ENCODE data around the gene WBP2NL. TPM values are rescaled to one million over a fixed set of nuclear protein-coding genes. Genes with fewer than 3 reads are reported as not detected.
"Not testable (repeated sequence)": the region's sequence is repeated elsewhere in the genome, so short reads cannot be mapped to it uniquely, and the experiment has no call there.

The WBP2NL gene
- polyA plus RNA-seq, 1 experiment: 0.21 TPM

GRCh38 chr22:42070517-42071422 lies 72.2 kb downstream of the WBP2NL start, which contains the start of gene NAGA:
Gene NAGA, minus strand, starts transcription at chr22:42070812. Its CDS starts 515 bp downstream, at chr22:42070297.
- Histone ChIP-seq H3K4me3 (ENCODE audit: low read depth, low read length) (peak within 1 kb of the TSS; percentile 70), H3K9me3 (ENCODE audit: control insufficient read depth, insufficient read depth, low read length) (no peaks in the 10 kb centered on the region; the same call in none of the 2 replicates), H3K27me3 (ENCODE audit: control insufficient read depth, insufficient read depth, low read length) (no peaks in the 10 kb centered on the region), H3K27ac (ENCODE audit: low read depth, low read length) (peak within 1 kb of the TSS; percentile 82)
- peak; percentile 84 for DNase-seq (ENCODE audit: low read depth, low spot score)
- no peak for TF ChIP-seq CTCF (IDR thresholded peaks at IDR 0.05; ENCODE audit: low read depth, low read length)
- ChIA-PET POLR2A (interaction anchor here (0.6 to 0.9 kb wide), 3 partner anchors 9 to 273 kb away, joined by 3 read pairs; partner anchors contain the start of gene SMDT1), CTCF (interaction anchor here (1.0 to 1.4 kb wide), 4 partner anchors 8 to 373 kb away, joined by 3 read pairs; partner anchors contain the start of gene SMDT1)

- CTCF ChIA-PET; H3K4me3 ChIP-seq (ENCODE audit: low read depth, low read length); H3K9me3 ChIP-seq (ENCODE audit: control insufficient read depth, insufficient read depth, low read length); H3K27me3 ChIP-seq (ENCODE audit: control insufficient read depth, insufficient read depth, low read length); H3K27ac ChIP-seq (ENCODE audit: low read depth, low read length); DNase-seq (ENCODE audit: low read depth, low spot score): not testable (repeated sequence)
- POLR2A ChIA-PET: interaction anchor here (0.6 to 0.7 kb wide), 2 partner anchors 8 to 273 kb away, joined by 3 read pairs; partner anchors contain the start of gene SMDT1
Observed at GRCh38 chr22:42071508-42071907, 72.9 kb downstream of the WBP2NL start.

GRCh38 chr22:42072606-42073330 lies 74.2 kb downstream of the WBP2NL start:
- Histone ChIP-seq H3K27ac (ENCODE audit: low read depth, low read length) (no peak overlapping the region), H3K4me3 (ENCODE audit: low read depth, low read length) (no peak overlapping the region), H3K9me3 (ENCODE audit: control insufficient read depth, insufficient read depth, low read length) (peaks cover 7% of the 10 kb centered on the region), H3K27me3 (ENCODE audit: control insufficient read depth, insufficient read depth, low read length) (no peaks in the 10 kb centered on the region)
- POLR2A ChIA-PET: no interaction called here
- no peak for DNase-seq (ENCODE audit: low read depth, low spot score)
- TF ChIP-seq CTCF (IDR thresholded peaks at IDR 0.05; ENCODE audit: low read depth, low read length): no peak
- CTCF ChIA-PET: no interaction called here

- ChIA-PET POLR2A (interaction anchor here (1.0 kb wide), 1 partner anchor 75 kb away, joined by 3 read pairs; the partner anchor contains the start of gene WBP2NL), CTCF (no interaction called here)
- Histone ChIP-seq H3K27ac (ENCODE audit: low read depth, low read length) (no peak overlapping the region), H3K9me3 (ENCODE audit: control insufficient read depth, insufficient read depth, low read length) (peaks cover 7% of the 10 kb centered on the region), H3K27me3 (ENCODE audit: control insufficient read depth, insufficient read depth, low read length) (no peaks in the 10 kb centered on the region), H3K4me3 (ENCODE audit: low read depth, low read length) (peak overlapping the region; percentile 68)
- no peak for TF ChIP-seq CTCF (IDR thresholded peaks at IDR 0.05; ENCODE audit: low read depth, low read length)
- no peak for DNase-seq (ENCODE audit: low read depth, low spot score)
Observed at GRCh38 chr22:42073621-42074041, 75.0 kb downstream of the WBP2NL start.

GRCh38 chr22:42074132-42074811 lies 75.7 kb downstream of the WBP2NL start, which contains the start of gene PHETA2:
Gene PHETA2, plus strand, starts transcription at chr22:42074248. Its CDS starts 3,046 bp downstream, at chr22:42077294.
- no peak for DNase-seq (ENCODE audit: low read depth, low spot score)
- Histone ChIP-seq H3K27ac (ENCODE audit: low read depth, low read length) (peak within 1 kb of the TSS; percentile 31), H3K9me3 (ENCODE audit: control insufficient read depth, insufficient read depth, low read length) (peaks cover 7% of the 10 kb centered on the region), H3K4me3 (ENCODE audit: low read depth, low read length) (peak within 1 kb of the TSS; percentile 68), H3K27me3 (ENCODE audit: control insufficient read depth, insufficient read depth, low read length) (no peaks in the 10 kb centered on the region)
- POLR2A ChIA-PET: interaction anchor here (1.0 kb wide), 1 partner anchor 76 kb away, joined by 3 read pairs; the partner anchor contains the start of gene WBP2NL
- CTCF ChIA-PET: no interaction called here
- TF ChIP-seq CTCF (IDR thresholded peaks at IDR 0.05; ENCODE audit: low read depth, low read length): peak; percentile 43

All from AG04450 (cell line).